ENCODE results near the gene COLEC11.

COLEC11 gene

DNA sequence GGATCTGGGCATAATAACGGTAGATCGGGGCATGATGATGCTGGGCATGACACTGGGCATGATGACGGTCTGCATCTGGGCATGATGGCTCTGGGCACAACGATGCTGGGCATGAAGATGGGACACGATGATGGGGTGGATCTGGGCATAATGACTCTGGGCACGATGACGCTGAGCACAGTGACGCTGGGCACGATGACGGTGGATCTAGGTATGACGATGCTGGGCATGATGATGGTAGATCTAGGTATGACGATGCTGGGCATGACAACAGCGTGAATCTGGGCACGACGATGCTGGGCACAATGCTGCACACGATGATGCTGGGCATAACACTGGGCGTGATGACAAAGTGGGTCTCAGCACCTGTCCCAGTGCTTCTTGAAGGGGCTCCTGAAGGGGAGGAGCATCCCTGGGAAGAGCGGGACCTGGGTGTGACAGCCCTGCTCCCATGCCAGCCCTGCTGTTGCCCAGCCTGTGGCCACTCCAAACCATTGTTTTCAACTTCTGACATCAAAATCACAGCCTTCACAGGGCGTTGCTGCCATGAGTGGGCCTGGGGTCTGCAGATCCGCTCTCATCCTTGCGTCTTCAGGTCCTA lies 32.7 kb downstream of the COLEC11 start:
- no peak overlapping the region for H3K4me3 ChIP-seq (ENCODE audit: low read length)
- no peak for DNase-seq (ENCODE audit: low read depth)
- no peak for TF ChIP-seq CTCF (IDR thresholded peaks at IDR 0.05; ENCODE audit: insufficient read depth, low read depth, low read length, missing control alignments)

GRCh38 chr2:3628241-3628679 lies 33.3 kb downstream of the COLEC11 start:
- no peak overlapping the region for H3K4me3 ChIP-seq (ENCODE audit: low read length)
- DNase-seq (ENCODE audit: low read depth) = no peak
- no peak for TF ChIP-seq CTCF (IDR thresholded peaks at IDR 0.05; ENCODE audit: insufficient read depth, low read depth, low read length, missing control alignments)

DNA sequence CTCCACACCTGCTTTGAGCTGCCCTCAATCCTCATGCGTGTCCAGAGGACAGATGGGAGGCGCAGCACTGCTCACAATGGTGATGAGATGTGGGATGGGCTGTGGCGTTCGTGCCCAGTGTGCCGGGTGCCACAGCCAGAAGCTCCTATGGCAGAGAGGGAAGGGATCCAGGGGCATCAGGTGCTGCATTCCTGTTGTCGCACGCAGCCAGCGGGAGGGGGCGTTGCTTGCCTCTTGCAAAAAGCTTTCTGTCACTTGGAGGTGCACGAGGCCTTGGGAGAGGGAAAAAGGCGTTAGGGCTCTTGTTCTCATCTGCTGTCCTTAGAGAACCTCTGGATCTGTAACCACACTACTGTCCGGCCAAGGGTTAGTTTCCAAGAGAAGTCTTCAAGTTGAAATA lies 33.9 kb downstream of the COLEC11 start:
- TF ChIP-seq CTCF (IDR thresholded peaks at IDR 0.05; ENCODE audit: insufficient read depth, low read depth, low read length, missing control alignments) = peak; percentile 33
- H3K4me3 ChIP-seq (ENCODE audit: low read length) = no peak overlapping the region
- peak; percentile 39 for DNase-seq (ENCODE audit: low read depth)

- no peak for DNase-seq (ENCODE audit: low read depth)
- no peak overlapping the region for H3K4me3 ChIP-seq (ENCODE audit: low read length)
These were observed 35.7 kb downstream of the COLEC11 start for GRCh38 chr2:3630631-3631030.

GRCh38 chr2:3631161-3631850 lies 36.4 kb downstream of the COLEC11 start:
- no peak for TF ChIP-seq CTCF (IDR thresholded peaks at IDR 0.05; ENCODE audit: insufficient read depth, low read depth, low read length, missing control alignments)
- DNase-seq (ENCODE audit: low read depth) = no peak
- H3K4me3 ChIP-seq (ENCODE audit: low read length) = no peak overlapping the region

More at GRCh38 chr2:3630631-3631030, 35.7 kb downstream of the COLEC11 start:
- TF ChIP-seq CTCF (IDR thresholded peaks at IDR 0.05; ENCODE audit: insufficient read depth, low read depth, low read length, missing control alignments) = no peak

- no peak for DNase-seq (ENCODE audit: low read depth)
- TF ChIP-seq CTCF (IDR thresholded peaks at IDR 0.05; ENCODE audit: insufficient read depth, low read depth, low read length, missing control alignments) = no peak
- H3K4me3 ChIP-seq (ENCODE audit: low read length) = no peak overlapping the region
These were observed 37.1 kb downstream of the COLEC11 start for GRCh38 chr2:3631851-3632659.

Measured in epithelial cell of esophagus (primary cell).